RPMI8226 (cell line): ENCODE results near the gene BRIX1.
"Not testable (repeated sequence)": the region's sequence is repeated elsewhere in the genome, so short reads cannot be mapped to it uniquely, and the experiment has no call there.

Experiments
- DNase-seq: peaks from one replicate; pipeline ENCODE4 v3.0.0-alpha.2; 2015

The BRIX1 gene

DNA sequence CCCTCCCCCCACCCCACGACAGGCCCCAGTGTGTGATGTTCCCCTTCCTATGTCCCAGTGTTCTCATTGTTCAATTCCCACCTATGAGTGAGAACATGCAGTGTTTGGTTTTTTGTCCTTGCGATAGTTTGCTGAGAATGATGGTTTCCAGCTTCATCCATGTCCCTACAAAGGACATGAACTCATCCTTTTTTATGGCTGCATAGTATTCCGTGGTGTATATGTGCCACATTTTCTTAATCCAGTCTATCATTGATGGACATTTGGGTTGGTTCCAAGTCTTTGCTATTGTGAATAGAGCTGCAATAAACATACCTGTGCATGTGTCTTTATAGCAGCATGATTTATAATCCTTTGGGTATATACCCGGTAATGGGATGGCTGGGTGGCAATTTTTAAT, 56.1 kb downstream of the BRIX1 start:
- DNase-seq: not testable (repeated sequence)
